Right renal cortex interstitium (tissue), 3 donors: ENCODE data around the gene AMHR2. TPM values are rescaled to one million over a fixed set of nuclear protein-coding genes. Genes with fewer than 3 reads are reported as not detected.
"Not testable (repeated sequence)": the region's sequence is repeated elsewhere in the genome, so short reads cannot be mapped to it uniquely, and the experiment has no call there.

Experiments
- DNase-seq, 3 donors: peaks; one replicate each; pipeline ENCODE4 v3.0.0-alpha.2; 2013; ENCODE audit warnings: low read depth in 3 of 3, low spot score in 2 of 3
- polyA plus RNA-seq, 3 donors: library from polyadenylated mRNA; unstranded; fragments of 120-200 nt; gene quantifications; one replicate each; pipeline ENCODE4 v1.2.1, GENCODE V29; 2013; ENCODE audit not compliant: insufficient read length in 3 of 3

AMHR2 gene
- under 1 TPM; 0.13 to 0.39 (median 0.22) TPM for polyA plus RNA-seq

DNA sequence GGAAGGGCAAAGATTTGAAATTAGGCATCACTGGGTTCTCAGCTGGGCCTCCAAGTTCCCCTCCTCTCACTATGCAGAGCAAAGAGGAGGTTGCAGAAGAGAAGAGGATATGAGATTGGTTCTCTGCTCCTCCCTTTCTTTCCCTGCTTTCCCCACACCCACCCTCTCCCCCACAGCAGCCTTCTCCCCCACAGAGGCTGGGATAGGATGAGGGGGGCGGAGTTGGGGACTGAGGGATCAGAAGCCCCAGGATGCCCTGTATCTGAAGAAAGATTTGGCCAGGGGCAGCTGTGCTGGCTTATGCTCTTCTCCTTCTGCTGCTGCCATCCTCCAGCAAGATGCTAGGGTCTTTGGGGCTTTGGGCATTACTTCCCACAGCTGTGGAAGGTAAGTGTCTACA lies at the start of gene AMHR2:
AMHR2 (plus strand) TSS at position 259 of the 400 bp plus-strand sequence; CDS start at position 339, 80 bp downstream.
- DNase-seq = no peak

DNA sequence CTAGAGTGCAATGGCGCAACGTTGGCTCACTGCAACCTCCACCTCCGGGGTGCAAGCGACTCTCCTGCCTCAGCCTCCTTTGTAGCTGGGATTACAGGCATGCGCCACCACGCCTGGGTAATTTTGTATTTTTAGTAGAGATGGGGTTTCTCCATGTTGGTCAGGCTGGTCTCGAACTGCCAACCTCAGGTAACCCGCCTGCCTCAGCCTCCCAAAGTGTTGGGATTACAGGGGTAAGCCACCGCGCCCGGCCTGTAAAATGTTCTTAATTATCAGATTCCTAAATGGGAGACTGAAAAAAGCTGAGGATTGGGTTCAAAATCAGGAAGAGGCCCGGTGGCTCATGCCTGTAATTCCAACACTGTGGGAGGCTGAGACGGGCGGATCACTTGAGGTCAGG lies 49.4 kb upstream of the AMHR2 start:
- not testable (repeated sequence) for DNase-seq

DNA sequence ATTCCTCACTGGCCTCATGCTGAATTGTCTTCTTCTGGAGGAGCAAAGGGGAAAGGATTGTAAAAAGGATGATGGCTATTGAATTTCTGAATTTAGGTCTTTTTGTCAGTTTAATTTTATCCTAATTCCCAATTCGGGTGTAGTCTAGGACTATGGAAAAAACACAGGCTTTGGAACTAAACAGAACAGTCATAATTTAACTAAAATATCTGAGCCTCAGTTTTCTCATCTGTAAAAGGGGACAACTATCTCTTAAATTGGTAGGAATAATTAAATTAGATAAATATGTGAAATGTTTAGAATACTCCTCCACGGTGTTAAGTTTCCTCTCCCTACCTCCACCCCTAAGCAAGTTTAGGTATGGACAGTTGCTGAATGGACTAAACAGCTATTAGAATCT lies 46.9 kb upstream of the AMHR2 start:
- no peak for DNase-seq

- no peak for DNase-seq
Observed at GRCh38 chr12:53378222-53378621, 45.4 kb upstream of the AMHR2 start.

GRCh38 chr12:53378724-53379388 lies 44.8 kb upstream of the AMHR2 start:
- no peak for DNase-seq

- DNase-seq = peak; percentile 99 to 100 (median 100)
Observed at GRCh38 chr12:53379389-53380103, 44.1 kb upstream of the AMHR2 start.

- DNase-seq = peak in 2 of 3 donors; percentile 74 to 81
Observed at GRCh38 chr12:53380104-53380793, 43.4 kb upstream of the AMHR2 start, which contains the start of gene SP1. SP1 (plus strand) TSS chr12:53380176; CDS start chr12:53380292, 116 bp downstream.

DNA sequence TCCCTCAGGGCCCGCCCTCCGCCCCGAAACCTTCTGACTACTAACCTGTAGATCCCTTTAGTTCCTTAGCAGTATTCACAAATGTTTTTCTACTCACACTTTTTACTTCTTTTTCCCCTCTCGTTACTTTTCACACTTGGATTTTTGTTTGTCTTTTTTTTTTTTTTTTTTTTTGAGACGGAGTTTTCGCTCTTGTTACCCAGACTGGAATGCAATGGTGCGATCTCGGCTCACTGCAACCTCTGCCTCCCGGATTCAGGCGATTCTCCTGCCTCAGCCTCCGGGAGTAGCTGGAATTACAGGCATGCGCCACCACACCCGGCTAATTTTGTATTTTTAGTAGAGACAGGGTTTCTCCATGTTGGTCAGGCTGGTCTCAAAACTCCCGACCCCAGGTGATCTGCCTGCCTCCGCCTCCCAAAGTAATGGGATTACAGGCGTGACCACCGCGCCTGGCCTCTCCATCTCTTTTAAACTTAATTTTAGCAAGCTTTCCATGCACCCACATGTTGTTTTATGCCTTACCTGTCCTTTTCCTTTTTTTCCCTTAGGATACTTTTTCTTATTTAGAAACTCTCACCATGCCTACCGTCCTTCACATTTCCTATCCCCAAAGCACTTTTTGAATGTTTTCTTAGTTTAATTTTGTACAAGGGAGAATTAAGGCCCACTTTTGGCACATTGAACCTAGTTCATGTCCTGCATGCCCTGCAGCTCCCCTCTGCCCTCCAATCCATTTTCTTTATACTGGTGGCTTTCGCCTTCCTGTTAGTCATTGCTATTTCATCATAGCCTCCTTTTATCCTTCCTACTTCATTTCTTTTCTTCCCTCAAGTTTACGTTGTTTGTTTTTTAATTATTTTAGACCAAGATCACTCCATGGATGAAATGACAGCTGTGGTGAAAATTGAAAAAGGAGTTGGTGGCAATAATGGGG lies 42.6 kb upstream of the AMHR2 start:
- no peak for DNase-seq

- no peak for DNase-seq
Observed at GRCh38 chr12:53381731-53382630, 41.7 kb upstream of the AMHR2 start.

GRCh38 chr12:53383258-53383657 lies 40.4 kb upstream of the AMHR2 start:
- no peak for DNase-seq

GRCh38 chr12:53386381-53386780 lies 37.3 kb upstream of the AMHR2 start:
- not testable (repeated sequence) for DNase-seq

GRCh38 chr12:53388932-53389331 lies 34.7 kb upstream of the AMHR2 start:
- DNase-seq = no peak

DNA sequence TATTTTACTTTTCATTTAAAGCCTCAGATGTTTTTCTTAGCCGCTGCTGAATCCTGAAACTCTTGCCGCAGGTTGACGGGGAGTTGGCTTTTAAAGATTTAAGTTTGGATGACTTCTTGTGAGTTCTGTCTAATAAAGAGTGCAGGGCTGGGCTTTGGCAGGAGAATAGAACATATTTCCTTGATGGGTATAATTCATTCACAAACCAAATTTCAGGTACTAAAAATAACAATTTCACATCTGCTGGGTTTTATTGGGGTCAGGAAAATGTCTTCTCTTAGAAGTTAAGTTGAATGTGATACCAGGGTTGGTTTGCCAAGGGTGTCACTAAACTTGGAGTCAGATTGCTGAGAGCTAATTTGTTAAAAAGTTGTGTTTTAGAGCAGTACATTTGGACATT lies 34.0 kb upstream of the AMHR2 start:
- DNase-seq = no peak

DNA sequence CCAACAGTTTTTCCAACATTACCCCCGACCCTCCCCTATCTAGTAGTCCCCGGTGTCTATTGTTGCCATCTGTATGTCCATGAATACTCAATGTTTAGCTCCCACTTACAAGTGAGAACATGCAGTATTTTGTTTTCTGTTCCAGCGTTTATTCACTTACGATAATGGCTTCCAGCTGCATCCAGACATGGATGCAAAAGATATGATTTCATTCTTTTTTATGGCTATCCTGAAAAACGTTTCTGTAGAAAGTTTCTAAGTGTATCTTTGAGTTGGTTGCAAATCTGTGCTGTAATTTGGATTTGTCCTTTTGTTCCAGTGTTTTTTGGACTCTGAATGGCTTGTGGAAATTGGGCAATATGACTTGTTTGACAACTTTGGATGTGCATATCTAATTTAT lies 31.9 kb upstream of the AMHR2 start:
- DNase-seq = no peak

GRCh38 chr12:53399896-53400295 lies 23.8 kb upstream of the AMHR2 start:
- no peak for DNase-seq

DNA sequence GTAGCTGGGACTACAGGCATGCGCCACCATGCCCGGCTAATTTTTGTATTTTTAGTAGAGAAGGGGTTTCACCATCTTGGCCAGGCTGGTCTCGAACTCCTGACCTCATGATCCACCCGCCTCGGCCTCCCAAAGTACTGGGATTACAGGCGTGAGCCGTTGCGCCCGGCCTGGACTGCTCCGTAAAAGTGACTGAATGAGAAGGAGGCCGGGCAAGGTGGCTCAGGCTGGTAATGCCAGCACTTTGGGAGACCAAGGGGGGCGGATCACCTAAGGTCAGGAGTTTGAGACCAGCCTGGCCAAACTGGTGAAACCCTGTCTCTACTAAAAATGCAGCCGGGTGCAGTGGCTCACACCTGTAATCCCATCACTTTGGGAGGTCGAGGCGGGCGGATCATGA lies 21.3 kb upstream of the AMHR2 start:
- DNase-seq = not testable (repeated sequence)

DNA sequence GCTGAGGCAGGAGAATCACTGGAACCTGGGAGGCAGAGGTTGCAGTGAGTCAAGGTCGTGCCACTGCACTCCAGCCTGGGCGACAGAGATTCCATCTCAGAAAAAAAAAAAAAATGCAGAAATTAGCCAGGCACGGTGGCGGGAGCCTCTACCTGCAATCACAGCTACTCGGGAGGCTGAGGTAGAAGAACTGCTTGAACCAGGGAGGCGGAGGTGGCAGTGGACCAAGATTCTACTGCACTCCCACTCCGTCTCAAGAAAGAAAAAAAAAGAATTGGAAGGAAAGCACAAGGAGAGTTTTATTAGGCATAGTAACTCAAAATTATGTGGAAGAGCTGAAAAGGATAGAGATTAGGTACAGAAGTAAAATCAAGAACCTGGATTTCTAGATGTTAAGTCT lies 20.8 kb upstream of the AMHR2 start:
- no peak for DNase-seq

DNA sequence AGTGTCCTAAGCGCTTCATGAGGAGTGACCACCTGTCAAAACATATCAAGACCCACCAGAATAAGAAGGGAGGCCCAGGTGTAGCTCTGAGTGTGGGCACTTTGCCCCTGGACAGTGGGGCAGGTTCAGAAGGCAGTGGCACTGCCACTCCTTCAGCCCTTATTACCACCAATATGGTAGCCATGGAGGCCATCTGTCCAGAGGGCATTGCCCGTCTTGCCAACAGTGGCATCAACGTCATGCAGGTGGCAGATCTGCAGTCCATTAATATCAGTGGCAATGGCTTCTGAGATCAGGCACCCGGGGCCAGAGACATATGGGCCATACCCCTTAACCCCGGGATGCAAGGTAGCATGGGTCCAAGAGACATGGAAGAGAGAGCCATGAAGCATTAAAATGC lies 12.7 kb upstream of the AMHR2 start:
- DNase-seq = no peak

GRCh38 chr12:53413485-53414204 lies 10.0 kb upstream of the AMHR2 start:
- no peak for DNase-seq
